A673 (cell line): ENCODE data around the gene EPS15. TPM values are rescaled to one million over a fixed set of nuclear protein-coding genes. Genes with fewer than 3 reads are reported as not detected.

ENCODE experiments used
- BruUV-seq: library from RNA; stranded (reverse); fragments of 400-500 nt; replicated peaks from 2 replicates; lab custom pipeline; 2021; lab: Mats Ljungman, UMichigan
- CTCF ChIA-PET: fragments of 300-600 bp; sonication (Branson Sonifier 250); formaldehyde crosslinking; loops from one replicate; lab custom pipeline; 2022; ENCODE audit warnings: antibody characterized with exemption; lab: Charles Lee
- POLR2A ChIA-PET: fragments of 300-600 bp; sonication (Branson Sonifier 250); formaldehyde crosslinking; loops from one replicate; lab custom pipeline; 2022; ENCODE audit warnings: antibody characterized with exemption; ENCODE audit not compliant: low non-redundant PET; lab: Charles Lee
- DNase-seq: peaks from one replicate; pipeline ENCODE4 v3.0.0-alpha.2; 2015; ENCODE audit warnings: low spot score
- H3K27ac ChIP-seq: fragments of 200-600 bp; sonication (generic); 2 replicates; pipeline ENCODE4 v1.5.1; 2016; ENCODE audit warnings: mixed run types, low read depth, mild to moderate bottlenecking, mixed read lengths, antibody characterized with exemption, low read length; ENCODE audit not compliant: poor library complexity, severe bottlenecking
- H3K27me3 ChIP-seq: fragments of 200-600 bp; sonication (generic); replicated peaks from 2 replicates; pipeline ENCODE4 v1.6.1; 2017; ENCODE audit warnings: mixed run types, low read depth, mild to moderate bottlenecking, mixed read lengths, antibody characterized with exemption, low read length; ENCODE audit not compliant: insufficient read depth, poor library complexity
- H3K36me3 ChIP-seq: fragments of 200-600 bp; sonication (generic); 2 replicates; pipeline ENCODE4 v1.6.1; 2016; ENCODE audit warnings: mixed run types, mild to moderate bottlenecking, mixed read lengths, antibody characterized with exemption, low read length; ENCODE audit not compliant: insufficient read depth, poor library complexity, severe bottlenecking
- H3K4me1 ChIP-seq: fragments of 200-600 bp; sonication (generic); 2 replicates; pipeline ENCODE4 v1.6.1; 2017; ENCODE audit warnings: mixed run types, mild to moderate bottlenecking, mixed read lengths, antibody characterized with exemption, low read length; ENCODE audit not compliant: insufficient read depth, poor library complexity, severe bottlenecking
- H3K4me3 ChIP-seq: fragments of 200-600 bp; sonication (generic); 2 replicates; pipeline ENCODE4 v1.5.1; 2016; ENCODE audit warnings: low read depth, mixed run types, mild to moderate bottlenecking, mixed read lengths, low read length; ENCODE audit not compliant: poor library complexity, severe bottlenecking
- H3K9me3 ChIP-seq: fragments of 200-600 bp; sonication (generic); 2 replicates; pipeline ENCODE4 v1.6.1; 2016; ENCODE audit warnings: mixed run types, low read depth, mild to moderate bottlenecking, mixed read lengths, antibody characterized with exemption, low read length; ENCODE audit not compliant: poor library complexity, severe bottlenecking
- CTCF ChIP-seq: fragments of 300-800, 200-600 bp; sonication (generic); conservative IDR thresholded peaks from 2 replicates; pipeline ENCODE4 v1.5.1; 2017; ENCODE audit warnings: low read depth, mild to moderate bottlenecking, antibody characterized with exemption, low read length, moderate library complexity, mixed read lengths
- EZH2 ChIP-seq: fragments of 200-600 bp; sonication (generic); IDR thresholded peaks from 2 replicates; pipeline ENCODE4 v1.6.1; 2017; ENCODE audit warnings: borderline replicate concordance, low read depth, mild to moderate bottlenecking, mixed read lengths, antibody characterized with exemption, low read length; ENCODE audit not compliant: poor library complexity, severe bottlenecking
- intact Hi-C: fragments of 100-400 bp; cut with micrococcal nuclease; formaldehyde crosslinking; loops from one replicate; pipeline ENCODE4 v1.10.0; 2022; ENCODE audit not compliant: unreplicated experiment
- total RNA-seq: library from RNA; stranded (reverse); gene quantifications from 2 replicates; pipeline ENCODE4 v1.2.3, GENCODE V29; 2021

The EPS15 gene
- total RNA-seq, 1 experiment from 2014 or later: 50.6 TPM

GRCh38 chr1:51369171-51369570 lies 149.9 kb downstream of the EPS15 start:
- no peak overlapping the region for H3K27ac ChIP-seq
- intact Hi-C loops: no loop called here
- ChIA-PET POLR2A (no interaction called here), CTCF (no interaction called here)
- no peak for DNase-seq
- BruUV-seq: no TSS peak
- no peaks in the 10 kb centered on the region for H3K36me3 ChIP-seq
- no peaks in the 10 kb centered on the region for H3K4me1 ChIP-seq
- H3K27me3 ChIP-seq: no peaks in the 10 kb centered on the region
- no peak for TF ChIP-seq CTCF
- H3K4me3 ChIP-seq: no peak overlapping the region
- H3K9me3 ChIP-seq: no peaks in the 10 kb centered on the region

GRCh38 chr1:51365774-51366173 lies 153.3 kb downstream of the EPS15 start:
- H3K4me3 ChIP-seq: no peak overlapping the region
- intact Hi-C loops: no loop called here
- no peaks in the 10 kb centered on the region for H3K27me3 ChIP-seq
- ChIA-PET POLR2A (no interaction called here), CTCF (no interaction called here)
- no peaks in the 10 kb centered on the region for H3K4me1 ChIP-seq
- H3K9me3 ChIP-seq: no peaks in the 10 kb centered on the region
- no peak overlapping the region for H3K27ac ChIP-seq
- DNase-seq: no peak
- H3K36me3 ChIP-seq: peaks cover 3% of the 10 kb centered on the region
- BruUV-seq: no TSS peak
- no peak for TF ChIP-seq CTCF
- TF ChIP-seq EZH2: no peak

GRCh38 chr1:51359879-51360278 lies 159.2 kb downstream of the EPS15 start:
- no peak overlapping the region for H3K4me3 ChIP-seq
- no peaks in the 10 kb centered on the region for H3K9me3 ChIP-seq
- no peak for TF ChIP-seq EZH2
- TF ChIP-seq CTCF: no peak
- intact Hi-C loops: no loop called here
- BruUV-seq: no TSS peak
- peaks cover 26% of the 10 kb centered on the region for H3K36me3 ChIP-seq
- no peaks in the 10 kb centered on the region for H3K27me3 ChIP-seq
- CTCF ChIA-PET: interaction anchor here (0.7 kb wide), 1 partner anchor 63 kb away, joined by 5 read pairs; no protein-coding TSS in a partner anchor
- no peak for DNase-seq
- no peaks in the 10 kb centered on the region for H3K4me1 ChIP-seq
- POLR2A ChIA-PET: no interaction called here
- no peak overlapping the region for H3K27ac ChIP-seq
